ENCODE measurements around the gene CA6.

DNA sequence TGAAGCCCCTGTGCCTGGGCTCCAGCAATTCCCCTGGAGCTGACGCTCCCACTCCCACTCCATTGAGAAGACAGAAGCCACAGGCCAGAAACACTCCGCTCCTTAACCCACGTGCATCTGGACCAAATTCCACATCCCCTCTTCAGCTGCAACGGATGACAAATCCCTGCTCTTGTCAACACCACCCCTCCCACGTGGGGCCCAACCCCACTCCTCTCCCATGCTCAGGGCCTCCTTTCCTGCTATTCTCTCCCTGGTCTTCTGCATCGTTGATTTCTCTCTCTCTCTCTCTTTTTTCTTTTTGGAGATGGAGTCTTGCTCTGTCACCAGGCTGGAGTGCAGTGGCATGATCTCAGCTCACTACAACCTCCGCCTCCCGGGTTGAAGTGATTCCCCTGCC is 18.3 kb downstream of the CA6 start:
- TF ChIP-seq POLR2A (IDR thresholded peaks at IDR 0.05; ENCODE audit: control extremely low read depth in 1 of 2, low read depth in 2 of 2, low read length in 2 of 2) = no peak
- TF ChIP-seq, protein P1, sequence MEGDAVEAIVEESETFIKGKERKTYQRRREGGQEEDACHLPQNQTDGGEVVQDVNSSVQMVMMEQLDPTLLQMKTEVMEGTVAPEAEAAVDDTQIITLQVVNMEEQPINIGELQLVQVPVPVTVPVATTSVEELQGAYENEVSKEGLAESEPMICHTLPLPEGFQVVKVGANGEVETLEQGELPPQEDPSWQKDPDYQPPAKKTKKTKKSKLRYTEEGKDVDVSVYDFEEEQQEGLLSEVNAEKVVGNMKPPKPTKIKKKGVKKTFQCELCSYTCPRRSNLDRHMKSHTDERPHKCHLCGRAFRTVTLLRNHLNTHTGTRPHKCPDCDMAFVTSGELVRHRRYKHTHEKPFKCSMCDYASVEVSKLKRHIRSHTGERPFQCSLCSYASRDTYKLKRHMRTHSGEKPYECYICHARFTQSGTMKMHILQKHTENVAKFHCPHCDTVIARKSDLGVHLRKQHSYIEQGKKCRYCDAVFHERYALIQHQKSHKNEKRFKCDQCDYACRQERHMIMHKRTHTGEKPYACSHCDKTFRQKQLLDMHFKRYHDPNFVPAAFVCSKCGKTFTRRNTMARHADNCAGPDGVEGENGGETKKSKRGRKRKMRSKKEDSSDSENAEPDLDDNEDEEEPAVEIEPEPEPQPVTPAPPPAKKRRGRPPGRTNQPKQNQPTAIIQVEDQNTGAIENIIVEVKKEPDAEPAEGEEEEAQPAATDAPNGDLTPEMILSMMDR (IDR thresholded peaks at IDR 0.05; ENCODE audit: control extremely low read depth in 1 of 3, insufficient read depth in 1 of 3, low read depth in 1 of 3, low read length in 3 of 3) = no peak
- TF ChIP-seq TAF7 (optimal IDR thresholded peaks at IDR 0.05; ENCODE audit: borderline replicate concordance, low read depth, low read length) = no peak
- TF ChIP-seq POLR2AphosphoS5 (IDR thresholded peaks at IDR 0.05; ENCODE audit: low read depth, low read length) = no peak
- TF ChIP-seq SIN3A (conservative IDR thresholded peaks at IDR 0.05 in 1 of 2, IDR thresholded peaks at IDR 0.05 in 1 of 2; ENCODE audit: low read depth in 1 of 2, low read length in 2 of 2) = no peak
